K562 (cell line): ENCODE results near the gene GNAL. TPM values are rescaled to one million over a fixed set of nuclear protein-coding genes. Genes with fewer than 3 reads are reported as not detected.

Experiments
- ATAC-seq: fragments of 200-7000 bp; cut with Tn5 transposase; 3 replicates; pipeline ENCODE4 v1.9.1; 2020; ENCODE audit warnings: moderate library complexity
- BruUV-seq: library from RNA; stranded (reverse); fragments of 400-500 nt; replicated peaks from 2 replicates; lab custom pipeline; 2021; lab: Mats Ljungman, UMichigan
- CTCF ChIA-PET: fragments of 300-600 bp; formaldehyde crosslinking; extraction: SDS; loops from one replicate; lab custom pipeline; 2021; ENCODE audit warnings: low intra/inter-chr PET ratio; lab: Yijun Ruan, JAX
- POLR2A ChIA-PET: fragments of 300-600, 350-650 bp; sonication (Branson Sonifier 250); formaldehyde crosslinking; extraction: SDS; loops from one replicate; lab custom pipeline; 2021; ENCODE audit warnings: antibody characterized with exemption, inconsistent platforms; lab: Yijun Ruan, JAX
- DNase-seq, 4 experiments: peaks; one replicate each; pipeline versions ENCODE4 v3.0.0 to v3.0.0-alpha.2; 2011 to 2018; ENCODE audit warnings: low spot score in 3 of 4, mixed read lengths in 3 of 4; ENCODE audit errors: extremely low read depth in 1 of 4
- FAIRE-seq: peaks from 2 replicates; lab custom pipeline; 2011; peaks lifted over from hg19 to GRCh38; lab: Jason Lieb, UNC
- H2AFZ ChIP-seq: 2 replicates; pipeline ENCODE4 v1.6.0; 2011; ENCODE audit warnings: low read depth, low read length, control low read depth, inconsistent platforms
- H3K27ac ChIP-seq: fragments of 200-600 bp; 3 replicates; pipeline ENCODE4 v1.8.0; 2011; ENCODE audit warnings: low read depth, mild to moderate bottlenecking, control low read depth, inconsistent platforms, low read length, moderate library complexity, mixed read lengths; ENCODE audit errors: extremely low read depth
- H3K27me3 ChIP-seq, 2 experiments: fragments of 300-600 bp in 1 of 2; 2 replicates in 1 of 2; 3 replicates in 1 of 2; pipeline versions ENCODE4 v1.6.0 to v1.8.0; 2011; ENCODE audit warnings: inconsistent platforms in 2 of 2, low read length in 2 of 2, mild to moderate bottlenecking in 1 of 2, mixed read lengths in 1 of 2, moderate library complexity in 1 of 2; ENCODE audit not compliant: control insufficient read depth in 2 of 2, insufficient read depth in 2 of 2
- H3K36me3 ChIP-seq: fragments of 300-600 bp; 3 replicates; pipeline ENCODE4 v1.8.0; 2011; ENCODE audit warnings: mild to moderate bottlenecking, low read length, inconsistent platforms; ENCODE audit not compliant: control insufficient read depth, insufficient read depth
- H3K4me1 ChIP-seq, 2 experiments: fragments of 200-600 bp in 1 of 2; replicated peaks in 1 of 2; 2 replicates in 1 of 2; 3 replicates in 1 of 2; pipeline versions ENCODE4 v1.5.1 to v1.8.0; 2011; ENCODE audit warnings: inconsistent platforms in 2 of 2, low read length in 2 of 2, mild to moderate bottlenecking in 1 of 2, mixed read lengths in 1 of 2, moderate library complexity in 1 of 2; ENCODE audit not compliant: control insufficient read depth in 2 of 2, insufficient read depth in 2 of 2
- H3K4me2 ChIP-seq: 2 replicates; pipeline ENCODE4 v1.6.1; 2011; ENCODE audit warnings: low read length, control low read depth, inconsistent platforms, mixed read lengths; ENCODE audit not compliant: insufficient read depth
- H3K4me3 ChIP-seq: fragments of 200-600 bp; sonication (generic), shearing (Covaris generic); 2 replicates; pipeline ENCODE4 v1.5.1; 2016; ENCODE audit warnings: control low read depth, inconsistent platforms
- H3K79me2 ChIP-seq: fragments of 200-600 bp; 3 replicates; pipeline ENCODE4 v1.8.0; 2011; ENCODE audit warnings: low read length, inconsistent platforms; ENCODE audit not compliant: control insufficient read depth, insufficient read depth
- H3K9ac ChIP-seq, 2 experiments: 2 replicates each; pipeline versions ENCODE4 v1.6.0 to v1.6.1; 2011; ENCODE audit warnings: low read depth in 2 of 2, low read length in 2 of 2, control low read depth in 1 of 2, inconsistent platforms in 1 of 2, mild to moderate bottlenecking in 1 of 2, mixed read lengths in 1 of 2; ENCODE audit not compliant: insufficient read depth in 1 of 2
- H3K9me1 ChIP-seq: one replicate; pipeline ENCODE4 v1.6.0; 2011; ENCODE audit warnings: inconsistent platforms, mild to moderate bottlenecking, low read length, moderate library complexity; ENCODE audit not compliant: control insufficient read depth, insufficient read depth
- H3K9me3 ChIP-seq: replicated peaks from 2 replicates; pipeline ENCODE4 v1.5.1; 2011; ENCODE audit warnings: low read depth, low read length, inconsistent platforms; ENCODE audit not compliant: control insufficient read depth, insufficient read depth
- H4K20me1 ChIP-seq: replicated peaks from 2 replicates; pipeline ENCODE4 v1.6.1; 2011; ENCODE audit warnings: low read length, inconsistent platforms, mixed read lengths; ENCODE audit not compliant: control insufficient read depth, insufficient read depth
- CEBPG ChIP-seq, 3 experiments: fragments of 200-800 bp in 1 of 3; sonication (Bioruptor generic) in 1 of 3; sonication (generic) in 1 of 3; formaldehyde crosslinking in 1 of 3; IDR thresholded peaks in 2 of 3; conservative IDR thresholded peaks in 1 of 3; 2 replicates each; pipeline versions ENCODE4 v1.6.1 to v1.8.0; 2016 to 2022; ENCODE audit warnings: missing compliant biosample characterization in 2 of 3, missing genetic modification characterization in 2 of 3, mild to moderate bottlenecking in 1 of 3, missing genetic modification reagents in 1 of 3
- HOXB6 ChIP-seq: fragments of 250-450 bp; sonication (Bioruptor Pico); IDR thresholded peaks from 2 replicates; pipeline ENCODE4 v1.5.1; 2022; ENCODE audit warnings: mild to moderate bottlenecking, borderline replicate concordance
- IFI16 ChIP-seq: fragments of 250-450 bp; sonication (Bioruptor Pico); IDR thresholded peaks from 2 replicates; pipeline ENCODE4 v2.1.2; 2022; ENCODE audit warnings: mild to moderate bottlenecking, inconsistent platforms
- MAZ ChIP-seq, 2 experiments: fragments of 450-650 bp in 1 of 2; sonication (generic) in 1 of 2; formaldehyde crosslinking; IDR thresholded peaks in 1 of 2; conservative IDR thresholded peaks in 1 of 2; 2 replicates each; pipeline versions ENCODE4 v1.4.0 to v1.5.0; 2020; ENCODE audit warnings: mild to moderate bottlenecking in 1 of 2, missing genetic modification reagents in 1 of 2
- NCOA2 ChIP-seq, 2 experiments: fragments of 450-650 bp; IDR thresholded peaks; 2 replicates each; pipeline ENCODE4 v1.6.1; 2018; ENCODE audit warnings: mild to moderate bottlenecking in 2 of 2, moderate library complexity in 1 of 2; ENCODE audit not compliant: partially characterized antibody in 2 of 2
- RAD21 ChIP-seq, 2 experiments: fragments of 250-450 bp in 1 of 2; fragments of 450-650 bp in 1 of 2; sonication (Bioruptor Pico) in 1 of 2; formaldehyde crosslinking in 1 of 2; IDR thresholded peaks in 1 of 2; conservative IDR thresholded peaks in 1 of 2; 2 replicates each; pipeline versions ENCODE4 v1.4.0 to v1.8.0; 2020 to 2022; ENCODE audit warnings: mild to moderate bottlenecking in 2 of 2, moderate library complexity in 1 of 2
- REST ChIP-seq, 2 experiments: fragments of 450-650 bp; formaldehyde crosslinking in 1 of 2; IDR thresholded peaks; 2 replicates each; pipeline versions ENCODE4 v1.4.0 to v1.6.1; 2014 to 2020; ENCODE audit warnings: mild to moderate bottlenecking in 2 of 2, borderline replicate concordance in 1 of 2, low read depth in 1 of 2
- RNF2 ChIP-seq: sonication (generic); IDR thresholded peaks from 2 replicates; pipeline ENCODE4 v1.6.1; 2016
- ZBTB17 ChIP-seq: fragments of 450-650 bp; formaldehyde crosslinking; IDR thresholded peaks from 2 replicates; pipeline ENCODE4 v1.4.0; 2020; ENCODE audit warnings: mild to moderate bottlenecking
- ZBTB7A ChIP-seq: IDR thresholded peaks from 2 replicates; pipeline ENCODE4 v1.6.1; 2011; ENCODE audit warnings: low read depth, mild to moderate bottlenecking, low read length, moderate library complexity, borderline replicate concordance; ENCODE audit not compliant: control insufficient read depth
- ZFP36 ChIP-seq: fragments of 150-350 bp; IDR thresholded peaks from 2 replicates; pipeline ENCODE4 v1.6.1; 2018; ENCODE audit warnings: low read length, low read depth; ENCODE audit not compliant: partially characterized antibody
- ZNF24 ChIP-seq: fragments of 450-650 bp; IDR thresholded peaks from 2 replicates; pipeline ENCODE4 v1.6.1; 2016
- WGBS: fragments of 100-300 bp; shearing (Covaris generic); methylation state at CpG from one replicate; pipeline ENCODE4 v1.1.6; 2016; ENCODE audit warnings: low coverage, mixed read lengths; ENCODE audit not compliant: insufficient coverage; ENCODE audit errors: missing lambda C conversion rate; 5-methylcytosine and 5-hydroxymethylcytosine counted together
- in situ Hi-C: fragments of 300-500 bp; cut with MboI; formaldehyde crosslinking; loops from 4 replicates; pipeline ENCODE4 v1.15.0; 2018; ENCODE audit warnings: inconsistent platforms, mixed read lengths
- intact Hi-C: fragments of 100-400 bp; cut with micrococcal nuclease; formaldehyde crosslinking; loops from 2 replicates; pipeline ENCODE4 v1.14.2; 2022
- polyA plus RNA-seq, 8 experiments: library from polyadenylated mRNA; depleted of rRNA in 4 of 8; stranded (reverse) in 5 of 8; unstranded in 3 of 8; fragments of >200 nt; fragmentation: Nextera tagmentation in 2 of 8; fragmentation: Illumina TruSeq in 1 of 8; extraction: Ambion mirVana in 2 of 8; extraction: Trizol in 1 of 8; gene quantifications; 2 replicates each; pipeline versions ENCODE4 v1.2.1 to v1.2.3, GENCODE V29; 2011 to 2014; ENCODE audit warnings: inconsistent platforms in 1 of 8, missing spikeins in 1 of 8
- total RNA-seq, 7 experiments: library from RNA; depleted of rRNA in 6 of 7; stranded (reverse); fragments of >200 nt in 6 of 7; fragmentation: Illumina TruSeq in 2 of 7; extraction: Trizol in 2 of 7; gene quantifications; 2 replicates each; pipeline versions ENCODE4 v1.2.1 to v1.2.3, GENCODE V29; 2011 to 2021; ENCODE audit warnings: low replicate concordance in 1 of 7

Gene GNAL
- total and polyA plus RNA-seq, 9 of the 15 experiments (the other 6 are each of a cell fraction or from before 2014, with no cell fraction given) = under 0.01 to 0.10 (median 0.01) TPM; not detected in 5

GRCh38 chr18:11741505-11742145, 52.6 kb downstream of the GNAL start:
- in situ Hi-C loops (no loop called here), intact Hi-C loops (loop anchor here (5.0 kb wide), 1 partner anchor 84 kb away; no protein-coding TSS in a partner anchor)
- H3K27me3 ChIP-seq = peaks cover 36 to 58% of the 10 kb centered on the region in 2 experiments
- BruUV-seq = no TSS peak
- ChIA-PET POLR2A (interaction anchor here (0.6 kb wide), 1 partner anchor 1903 kb away, joined by 3 read pairs; no protein-coding TSS in a partner anchor), CTCF (interaction anchor here (1.5 to 2.5 kb wide), 2 partner anchors 9 to 87 kb away, joined by 6 to 7 read pairs; no protein-coding TSS in a partner anchor)
- H3K36me3 ChIP-seq = no peaks in the 10 kb centered on the region
- H3K4me1 ChIP-seq = no peaks in the 10 kb centered on the region
- WGBS = 7% methylated on average over 5 of the region's 5 CpGs
- no peak overlapping the region for H3K27ac ChIP-seq
- H3K9ac ChIP-seq = no peak overlapping the region
- 0 out of 2 replicates have a peak, but pooled peaks cover 5% of the 10 kb centered on the region for H4K20me1 ChIP-seq
- DNase-seq (peak; percentile 35 to 63 (median 61)), FAIRE-seq (peak; percentile 79), ATAC-seq (peak; percentile 88)
- H3K79me2 ChIP-seq = no peaks in the 10 kb centered on the region
- no peak overlapping the region for H2AFZ ChIP-seq
- H3K9me1 ChIP-seq = no peaks in the 10 kb centered on the region
- H3K4me2 ChIP-seq = no peak overlapping the region
- H3K9me3 ChIP-seq = no peaks in the 10 kb centered on the region
- no peak overlapping the region for H3K4me3 ChIP-seq
- TF ChIP-seq HOXB6 (no peak), IFI16 (CRISPR knock-in tag) (no peak), NCOA2 (IDR thresholded peaks at IDR 0.05; ENCODE audit: partially characterized antibody in 2 of 2) (no peak), RNF2 (no peak), ZBTB17 (CRISPR knock-in tag) (no peak), MAZ (CRISPR knock-in tag; conservative IDR thresholded peaks at IDR 0.05 in 1 of 2, IDR thresholded peaks at IDR 0.05 in 1 of 2) (peak in 1 of 2 experiments; percentile 29; a peak in 1 of 4 replicates), RAD21 (CRISPR knock-in tag; conservative IDR thresholded peaks at IDR 0.05 in 1 of 2, IDR thresholded peaks at IDR 0.05 in 1 of 2) (peak in 1 of 2 experiments; percentile 62; a peak in 3 of 4 replicates), ZBTB7A (no peak), REST (IDR thresholded peaks at IDR 0.05; ENCODE audit: borderline replicate concordance) (peak; percentile 33; the same call in 1 of the 2 replicates), REST (CRISPR knock-in tag; IDR thresholded peaks at IDR 0.05; ENCODE audit: low read depth) (no peak), CEBPG (CRISPR knock-in tag; IDR thresholded peaks at IDR 0.05) (no peak), CEBPG (tag; conservative IDR thresholded peaks at IDR 0.05 in 1 of 2, IDR thresholded peaks at IDR 0.05 in 1 of 2) (peak in 1 of 2 experiments; percentile 58; a peak in 1 of 4 replicates), ZNF24 (peak; percentile 98), ZFP36 (peak; percentile 12)
